ENCODE measurements around the gene OR2T29.
"Not testable (repeated sequence)": the region's sequence is repeated elsewhere in the genome, so short reads cannot be mapped to it uniquely, and the experiment has no call there.

Gene OR2T29, protein sequence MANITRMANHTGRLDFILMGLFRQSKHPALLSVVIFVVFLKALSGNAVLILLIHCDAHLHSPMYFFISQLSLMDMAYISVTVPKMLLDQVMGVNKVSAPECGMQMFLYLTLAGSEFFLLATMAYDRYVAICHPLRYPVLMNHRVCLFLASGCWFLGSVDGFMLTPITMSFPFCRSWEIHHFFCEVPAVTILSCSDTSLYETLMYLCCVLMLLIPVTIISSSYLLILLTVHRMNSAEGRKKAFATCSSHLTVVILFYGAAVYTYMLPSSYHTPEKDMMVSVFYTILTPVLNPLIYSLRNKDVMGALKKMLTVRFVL

DNA sequence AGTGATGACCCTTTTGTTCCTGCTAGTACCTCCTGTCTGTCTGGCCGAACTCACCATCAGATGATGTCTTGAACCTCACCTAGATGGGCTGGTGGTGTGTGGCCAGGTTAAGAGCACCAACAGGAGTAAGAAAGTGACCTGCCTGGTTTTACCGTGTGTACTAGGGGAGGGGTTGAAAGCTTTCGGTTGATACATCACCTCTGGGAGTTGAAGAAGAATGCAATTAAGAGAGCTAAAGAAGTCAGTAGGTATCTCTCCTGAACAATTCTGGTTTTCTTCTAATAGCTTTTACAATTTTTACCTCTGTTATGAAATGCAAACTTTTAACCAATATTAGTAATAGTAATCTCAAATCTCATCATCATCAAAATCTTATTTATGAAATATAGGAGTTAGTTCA is at the start of gene OR2T29:
TSS of gene OR2T29 (minus strand) at position 101 of the 400 bp plus-strand sequence. CDS start 3,281 bp downstream, outside the sequence.
- DNase-seq (ENCODE audit: low spot score) = not testable (repeated sequence)

DNA sequence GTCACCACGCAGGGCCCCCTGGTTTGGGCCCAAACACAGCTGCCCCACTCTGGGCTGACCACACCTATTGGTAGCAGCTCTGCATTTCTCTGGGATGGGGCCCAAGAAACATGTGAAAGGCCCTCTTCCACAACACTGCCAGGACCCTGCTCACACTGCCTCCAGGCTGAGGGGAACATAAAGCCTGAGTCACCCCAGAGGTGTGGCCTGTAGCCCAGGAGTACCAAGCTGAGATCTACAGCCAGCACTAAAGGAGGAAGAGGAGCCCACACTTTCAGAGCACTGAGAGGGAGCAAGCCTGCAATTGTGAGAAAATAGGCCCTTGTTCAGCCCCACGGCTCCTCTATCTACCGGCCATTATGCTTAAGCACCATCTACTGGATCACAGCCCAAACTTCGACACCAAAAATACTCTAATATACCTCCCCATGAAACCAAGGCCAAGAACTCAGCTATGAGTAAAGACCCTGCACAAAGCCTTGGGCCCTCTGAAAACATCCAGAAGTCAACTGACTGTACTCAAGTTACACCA is 49.4 kb upstream of the OR2T29 start:
- DNase-seq (ENCODE audit: low spot score) = no peak

- DNase-seq (ENCODE audit: low spot score) = no peak
Observed at GRCh38 chr1:248610301-248610700, 47.7 kb upstream of the OR2T29 start.

GRCh38 chr1:248599396-248599795 is 36.8 kb upstream of the OR2T29 start:
- no peak for DNase-seq (ENCODE audit: low spot score)

DNA sequence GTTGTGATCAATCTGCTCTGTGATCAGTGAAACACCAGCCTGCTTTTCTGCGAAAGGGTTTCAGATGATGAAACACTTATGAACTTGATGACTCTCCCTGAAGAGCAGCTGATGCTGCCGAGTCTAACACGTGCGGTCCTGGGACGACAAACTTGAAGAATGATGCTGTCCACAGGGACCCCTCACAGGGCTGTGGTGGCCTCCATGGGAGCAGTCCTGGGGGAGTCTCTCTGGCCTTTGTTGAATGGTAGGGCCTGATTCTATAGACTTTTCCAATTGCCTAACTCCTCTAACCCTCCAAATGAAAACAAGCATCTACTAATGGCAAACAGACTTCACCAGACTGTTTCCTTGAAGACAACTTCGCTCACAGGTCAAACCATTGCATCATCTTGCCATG is 35.0 kb upstream of the OR2T29 start, which contains the start of gene OR2T10:
TSS of gene OR2T10 (minus strand) at position 112 of the 400 bp plus-strand sequence. CDS start 3,932 bp downstream, outside the sequence.
- no peak for DNase-seq (ENCODE audit: low spot score)

GRCh38 chr1:248596615-248597014 is 34.0 kb upstream of the OR2T29 start:
- DNase-seq (ENCODE audit: low spot score) = no peak

DNA sequence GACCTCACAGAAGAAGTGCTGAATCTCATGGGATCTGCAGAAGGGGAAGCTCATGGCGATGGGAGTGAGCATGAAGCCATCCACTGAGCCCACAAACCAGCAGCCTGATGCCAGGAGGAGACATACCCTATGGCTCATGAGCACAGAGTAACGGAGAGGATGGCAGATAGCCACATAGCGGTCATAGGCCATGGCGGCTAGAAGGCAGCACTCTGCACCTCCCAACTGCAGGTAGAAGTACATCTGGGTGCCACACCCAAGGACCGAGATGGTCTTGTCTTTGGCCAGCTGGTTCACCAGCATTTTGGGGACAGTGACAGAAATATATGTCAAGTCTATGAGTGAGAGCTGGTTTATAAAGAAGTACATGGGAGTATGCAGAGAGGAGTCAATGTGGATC is 30.7 kb upstream of the OR2T29 start:
- no peak for DNase-seq (ENCODE audit: low spot score)

DNA sequence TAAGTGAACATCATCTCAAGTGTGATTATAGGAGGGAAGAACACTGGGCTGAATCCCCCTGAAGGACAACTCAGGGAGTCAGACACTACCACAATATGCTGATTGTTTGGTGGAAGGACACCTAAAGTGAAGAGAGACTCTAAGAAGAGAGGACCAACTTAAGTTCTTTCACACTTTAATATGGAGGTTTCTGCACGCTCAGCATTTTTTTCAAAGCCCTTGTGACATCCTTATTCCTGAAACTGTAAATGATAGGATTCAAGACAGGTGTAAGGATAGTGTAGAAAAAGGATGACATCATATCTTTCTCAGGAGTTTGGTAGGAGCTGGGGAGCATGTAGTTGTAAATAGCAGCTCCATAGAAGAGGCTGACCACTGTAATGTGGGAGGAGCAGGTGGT is 30.1 kb upstream of the OR2T29 start:
- DNase-seq (ENCODE audit: low spot score) = no peak

DNA sequence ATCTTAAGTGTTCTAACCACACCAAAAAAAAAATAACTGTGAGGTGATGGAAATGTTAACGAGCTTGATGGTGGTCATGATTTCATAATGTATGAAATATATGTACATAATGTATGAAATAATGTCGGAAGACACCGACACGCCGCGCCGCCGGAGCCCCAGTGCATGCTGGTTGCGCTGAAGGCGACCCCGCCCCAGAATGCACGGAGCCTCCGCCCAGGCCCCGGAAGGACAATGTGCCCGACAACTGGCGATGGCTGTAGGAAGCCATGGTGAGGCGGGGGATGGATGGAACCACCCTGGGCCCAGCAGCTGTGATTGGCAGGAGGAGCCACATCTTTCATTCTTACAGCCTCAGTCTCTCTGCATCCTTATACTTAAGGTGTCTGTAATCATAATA is 27.5 kb upstream of the OR2T29 start:
- DNase-seq (ENCODE audit: low spot score) = no peak

- no peak for DNase-seq (ENCODE audit: low spot score)
Observed at GRCh38 chr1:248589334-248589733, 26.8 kb upstream of the OR2T29 start.

GRCh38 chr1:248585266-248585665 is 22.7 kb upstream of the OR2T29 start:
- no peak for DNase-seq (ENCODE audit: low spot score)

- no peak for DNase-seq (ENCODE audit: low spot score)
Observed at GRCh38 chr1:248576260-248576980, 13.8 kb upstream of the OR2T29 start.

GRCh38 chr1:248574657-248575056 is 12.1 kb upstream of the OR2T29 start, which contains the start of gene OR2T34:
TSS of gene OR2T34 (minus strand) at chr1:248574757. CDS start at chr1:248574757, 0 bp downstream.
- not testable (repeated sequence) for DNase-seq (ENCODE audit: low spot score)

DNA sequence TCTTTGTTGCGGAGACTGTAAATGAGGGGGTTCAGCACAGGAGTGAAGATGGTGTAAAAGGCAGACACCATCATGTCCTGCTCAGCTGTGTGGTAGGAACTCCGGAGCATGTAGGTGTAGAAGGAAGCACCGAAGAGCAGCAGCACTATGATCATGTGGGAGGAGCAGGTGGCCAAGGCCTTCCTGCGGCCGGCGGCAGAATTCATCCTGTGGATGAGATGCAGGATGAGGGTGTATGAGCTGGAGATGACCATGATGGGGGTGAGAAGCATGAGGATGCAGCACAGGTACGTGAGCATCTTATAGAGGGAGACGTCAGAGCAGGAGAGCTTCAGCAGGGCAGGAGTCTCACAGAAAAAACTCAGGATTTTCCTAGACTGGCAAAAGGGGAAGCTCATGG is 11.3 kb upstream of the OR2T29 start:
- DNase-seq (ENCODE audit: low spot score) = not testable (repeated sequence)

GRCh38 chr1:248572049-248572448 is 9.5 kb upstream of the OR2T29 start:
- not testable (repeated sequence) for DNase-seq (ENCODE audit: low spot score)

GRCh38 chr1:248570811-248571210 is 8.2 kb upstream of the OR2T29 start:
- not testable (repeated sequence) for DNase-seq (ENCODE audit: low spot score)

GRCh38 chr1:248569049-248569448 is 6.5 kb upstream of the OR2T29 start:
- DNase-seq (ENCODE audit: low spot score) = not testable (repeated sequence)

GRCh38 chr1:248565530-248566373 is 3.2 kb upstream of the OR2T29 start:
- DNase-seq (ENCODE audit: low spot score) = not testable (repeated sequence)

DNA sequence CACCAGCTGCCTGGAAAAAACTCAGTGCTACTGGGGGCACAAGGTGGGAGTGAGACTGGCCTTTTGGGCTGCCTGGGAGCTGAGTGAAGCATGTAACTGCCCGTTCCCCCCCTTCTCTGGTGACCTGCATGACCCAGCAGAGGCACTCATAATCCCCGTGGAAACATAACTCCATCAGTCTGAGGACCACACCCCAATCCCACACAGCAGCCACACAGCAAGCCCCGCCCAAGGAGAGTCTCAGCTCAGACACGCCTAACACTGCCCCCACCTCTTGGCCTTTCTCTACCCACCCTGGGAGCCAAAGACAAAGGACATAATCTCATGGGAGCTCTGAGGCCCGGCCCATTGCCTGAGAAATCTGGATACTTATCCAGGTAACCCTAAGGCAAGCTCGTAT is 11.5 kb downstream of the OR2T29 start:
- DNase-seq (ENCODE audit: low spot score) = not testable (repeated sequence)

GRCh38 chr1:248547383-248547782 is 15.2 kb downstream of the OR2T29 start:
- not testable (repeated sequence) for DNase-seq (ENCODE audit: low spot score)

GRCh38 chr1:248537449-248537848 is 25.1 kb downstream of the OR2T29 start:
- DNase-seq (ENCODE audit: low spot score) = not testable (repeated sequence)

DNA sequence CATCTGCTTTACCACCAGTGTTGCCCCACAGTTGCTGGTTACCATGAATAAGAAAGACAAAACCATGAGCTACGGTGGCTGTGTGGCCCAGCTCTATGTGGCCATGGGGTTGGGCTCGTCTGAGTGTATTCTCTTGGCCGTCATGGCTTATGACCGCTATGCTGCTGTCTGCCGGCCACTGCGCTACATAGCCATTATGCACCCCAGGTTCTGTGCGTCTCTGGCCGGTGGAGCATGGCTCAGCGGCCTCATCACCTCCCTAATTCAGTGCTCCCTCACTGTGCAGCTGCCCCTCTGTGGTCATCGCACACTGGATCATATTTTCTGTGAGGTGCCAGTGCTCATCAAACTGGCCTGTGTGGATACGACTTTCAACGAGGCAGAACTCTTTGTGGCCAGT is 40.7 kb downstream of the OR2T29 start:
- no peak for DNase-seq (ENCODE audit: low spot score)
